Measurements from ENCODE around the gene SYNE3. TPM values are rescaled to one million over a fixed set of nuclear protein-coding genes. Genes with fewer than 3 reads are reported as not detected.

Gene SYNE3
- total RNA-seq, 1 experiment from 2014 or later = 6.2 TPM

DNA sequence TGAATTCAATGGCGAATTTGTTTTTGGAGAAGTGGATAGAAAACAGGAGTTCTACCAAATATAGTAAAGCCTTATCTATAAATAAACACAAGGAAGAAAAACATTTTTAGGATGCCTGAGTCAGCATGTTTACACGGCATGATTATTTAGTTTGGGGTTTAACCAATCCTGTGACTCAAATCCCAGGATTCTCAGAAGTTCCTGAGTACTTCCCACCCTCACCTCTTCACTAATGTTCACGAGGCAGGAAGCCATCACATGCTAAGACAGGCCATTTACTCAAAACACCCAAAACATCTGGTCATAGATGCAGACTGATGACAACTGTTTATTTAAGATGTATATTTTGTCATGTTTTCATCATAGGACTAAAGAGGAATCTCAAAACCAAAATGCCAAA, 15.0 kb upstream of the SYNE3 start:
- Histone ChIP-seq H3K4me3 (ENCODE audit: low read depth in 2 of 2, low read length in 2 of 2) (peak overlapping the region; percentile 92 to 95), H3K4me1 (ENCODE audit: control insufficient read depth, insufficient read depth, low read length) (peaks cover 26% of the 10 kb centered on the region), H3K27me3 (ENCODE audit: control insufficient read depth, insufficient read depth, low read length) (no peaks in the 10 kb centered on the region), H3K27ac (ENCODE audit: low read length) (peak overlapping the region; percentile 29; the same call in 1 of the 2 replicates), H3K36me3 (ENCODE audit: control insufficient read depth, insufficient read depth, low read length) (peaks cover 16% of the 10 kb centered on the region), H3K9me3 (ENCODE audit: control insufficient read depth, insufficient read depth, low read depth, low read length) (no peaks in the 10 kb centered on the region)
- ChIA-PET POLR2A (no interaction called here), CTCF (no interaction called here)
- in situ Hi-C loops (cut with HindIII; ENCODE audit: low pct_unique_long_range_greater_than_20kb, low sequenced_read_pairs) (no loop called here), intact Hi-C loops (cut with micrococcal nuclease; ENCODE audit: unreplicated experiment) (no loop called here)
- ATAC-seq (no peak), DNase-seq (ENCODE audit: low read depth, low spot score) (no peak)
- TF ChIP-seq REST (IDR thresholded peaks at IDR 0.05; ENCODE audit: insufficient read depth in 1 of 2, low read depth in 2 of 2, low read length in 1 of 2) (no peak), SIN3A (IDR thresholded peaks at IDR 0.05; ENCODE audit: borderline replicate concordance, insufficient read depth, low read depth, low read length) (no peak), POLR2AphosphoS5 (IDR thresholded peaks at IDR 0.05; ENCODE audit: low read depth, low read length) (no peak)
- TF ChIP-seq, protein P1, sequence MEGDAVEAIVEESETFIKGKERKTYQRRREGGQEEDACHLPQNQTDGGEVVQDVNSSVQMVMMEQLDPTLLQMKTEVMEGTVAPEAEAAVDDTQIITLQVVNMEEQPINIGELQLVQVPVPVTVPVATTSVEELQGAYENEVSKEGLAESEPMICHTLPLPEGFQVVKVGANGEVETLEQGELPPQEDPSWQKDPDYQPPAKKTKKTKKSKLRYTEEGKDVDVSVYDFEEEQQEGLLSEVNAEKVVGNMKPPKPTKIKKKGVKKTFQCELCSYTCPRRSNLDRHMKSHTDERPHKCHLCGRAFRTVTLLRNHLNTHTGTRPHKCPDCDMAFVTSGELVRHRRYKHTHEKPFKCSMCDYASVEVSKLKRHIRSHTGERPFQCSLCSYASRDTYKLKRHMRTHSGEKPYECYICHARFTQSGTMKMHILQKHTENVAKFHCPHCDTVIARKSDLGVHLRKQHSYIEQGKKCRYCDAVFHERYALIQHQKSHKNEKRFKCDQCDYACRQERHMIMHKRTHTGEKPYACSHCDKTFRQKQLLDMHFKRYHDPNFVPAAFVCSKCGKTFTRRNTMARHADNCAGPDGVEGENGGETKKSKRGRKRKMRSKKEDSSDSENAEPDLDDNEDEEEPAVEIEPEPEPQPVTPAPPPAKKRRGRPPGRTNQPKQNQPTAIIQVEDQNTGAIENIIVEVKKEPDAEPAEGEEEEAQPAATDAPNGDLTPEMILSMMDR (IDR thresholded peaks at IDR 0.05) = no peak
- BruUV-seq (replicated peaks) = no TSS peak

GRCh38 chr14:95530473-95531276, 14.2 kb upstream of the SYNE3 start:
- no peak for ATAC-seq
- Histone ChIP-seq H3K27me3 (ENCODE audit: control insufficient read depth, insufficient read depth, low read length) (no peaks in the 10 kb centered on the region), H3K4me3 (ENCODE audit: low read depth in 2 of 2, low read length in 2 of 2) (no peak overlapping the region), H3K36me3 (ENCODE audit: control insufficient read depth, insufficient read depth, low read length) (peaks cover 16% of the 10 kb centered on the region), H3K4me1 (ENCODE audit: control insufficient read depth, insufficient read depth, low read length) (peaks cover 26% of the 10 kb centered on the region), H3K9me3 (ENCODE audit: control insufficient read depth, insufficient read depth, low read depth, low read length) (no peaks in the 10 kb centered on the region), H3K27ac (ENCODE audit: low read length) (no peak overlapping the region; the same call in 1 of the 2 replicates)
- ChIA-PET POLR2A (interaction anchor here (0.6 kb wide), 1 partner anchor 14 kb away, joined by 4 read pairs; the partner anchor contains the start of gene SYNE3), CTCF (no interaction called here)
- intact Hi-C loops (cut with micrococcal nuclease; ENCODE audit: unreplicated experiment) (no loop called here), in situ Hi-C loops (cut with HindIII; ENCODE audit: low pct_unique_long_range_greater_than_20kb, low sequenced_read_pairs) (no loop called here)
- no TSS peak for BruUV-seq (replicated peaks)
- no peak for TF ChIP-seq SIN3A (IDR thresholded peaks at IDR 0.05; ENCODE audit: borderline replicate concordance, insufficient read depth, low read depth, low read length)
- TF ChIP-seq POLR2AphosphoS5 (IDR thresholded peaks at IDR 0.05; ENCODE audit: low read depth, low read length) = no peak
- TF ChIP-seq, protein P1 (IDR thresholded peaks at IDR 0.05) = no peak
- no peak for TF ChIP-seq TCF7L2 (IDR thresholded peaks at IDR 0.05; ENCODE audit: low read depth, low read length)
- TF ChIP-seq REST (IDR thresholded peaks at IDR 0.05; ENCODE audit: insufficient read depth in 1 of 2, low read depth in 2 of 2, low read length in 1 of 2) = no peak
- DNase-seq (ENCODE audit: low read depth, low spot score) = no peak
